ENCODE measurements around the gene CAT.
"Not testable (repeated sequence)": the region's sequence is repeated elsewhere in the genome, so short reads cannot be mapped to it uniquely, and the experiment has no call there.

Gene CAT

GRCh38 chr11:34438529-34439507, at the start of gene CAT:
Gene CAT (plus strand): TSS chr11:34438934. CDS start chr11:34439014, 80 bp downstream.
- peak; percentile 96 to 98 for DNase-seq

DNA sequence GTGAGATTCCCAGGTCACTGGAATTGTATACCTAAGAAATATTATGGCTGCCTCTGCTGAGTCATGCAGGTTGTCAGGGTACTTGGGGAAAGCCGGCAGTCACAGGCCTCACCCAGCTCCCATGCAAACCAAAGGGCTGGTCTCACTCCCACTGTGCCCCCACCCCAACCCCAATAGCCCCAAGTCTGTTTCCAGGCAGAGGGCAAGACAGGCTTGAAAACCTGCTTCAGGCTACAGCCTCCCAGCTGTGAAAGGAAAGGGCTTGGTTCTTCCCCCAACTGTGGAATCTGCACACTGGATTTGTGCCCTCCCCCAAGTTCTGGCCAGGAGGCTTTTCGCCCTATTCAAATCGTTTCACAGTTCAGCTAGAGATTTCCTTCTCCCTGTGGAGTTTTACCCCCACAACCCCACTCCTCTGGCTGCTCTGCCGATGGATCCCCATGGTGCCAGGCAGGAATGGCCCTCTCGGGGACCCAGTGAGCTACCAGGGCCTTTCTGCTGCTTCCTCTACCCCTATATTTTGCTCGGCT, 43.9 kb upstream of the CAT start:
- no peak for DNase-seq

GRCh38 chr11:34395916-34396550, 42.7 kb upstream of the CAT start:
- no peak for DNase-seq

GRCh38 chr11:34397120-34397519, 41.6 kb upstream of the CAT start:
- no peak for DNase-seq

- DNase-seq = no peak
Observed at GRCh38 chr11:34397811-34398210, 40.9 kb upstream of the CAT start.

GRCh38 chr11:34403431-34403830, 35.3 kb upstream of the CAT start:
- no peak for DNase-seq

- no peak for DNase-seq
Observed at GRCh38 chr11:34404280-34404679, 34.5 kb upstream of the CAT start.

- DNase-seq = no peak
Observed at GRCh38 chr11:34405079-34405858, 33.5 kb upstream of the CAT start.

- no peak for DNase-seq
Observed at GRCh38 chr11:34406413-34406812, 32.3 kb upstream of the CAT start.

DNA sequence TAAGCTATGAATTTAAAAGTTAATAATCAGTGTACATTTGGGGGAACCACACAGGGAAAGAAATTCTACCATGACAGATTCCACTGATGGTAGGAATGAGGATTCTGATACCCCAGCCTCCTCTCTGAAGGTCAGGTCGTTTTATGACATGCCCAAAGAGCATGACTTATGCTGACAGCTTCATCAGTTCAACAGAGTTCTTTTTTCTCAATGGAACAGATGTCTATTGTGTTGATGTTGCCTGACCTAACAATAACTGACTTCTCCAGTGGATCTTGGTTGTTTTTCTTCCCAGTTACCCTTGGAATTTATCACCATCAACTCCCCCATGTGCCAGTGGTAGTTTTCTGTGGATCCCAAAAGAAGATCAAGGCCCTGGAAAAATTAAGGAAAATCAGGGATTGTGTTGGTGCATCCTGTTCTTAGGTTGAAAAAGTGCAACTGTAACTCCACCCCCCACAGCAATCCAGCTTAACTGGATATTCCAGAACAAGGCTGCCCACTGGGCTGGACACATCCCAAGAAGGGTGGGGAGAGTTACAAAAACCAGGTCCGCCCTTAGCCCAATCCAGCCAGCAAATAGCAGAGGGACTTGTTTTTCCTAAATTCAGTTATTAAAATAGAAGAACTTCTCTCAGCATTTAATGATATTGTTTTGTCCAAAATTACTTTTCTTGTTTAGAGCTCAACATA, 31.5 kb upstream of the CAT start:
- DNase-seq = no peak

DNA sequence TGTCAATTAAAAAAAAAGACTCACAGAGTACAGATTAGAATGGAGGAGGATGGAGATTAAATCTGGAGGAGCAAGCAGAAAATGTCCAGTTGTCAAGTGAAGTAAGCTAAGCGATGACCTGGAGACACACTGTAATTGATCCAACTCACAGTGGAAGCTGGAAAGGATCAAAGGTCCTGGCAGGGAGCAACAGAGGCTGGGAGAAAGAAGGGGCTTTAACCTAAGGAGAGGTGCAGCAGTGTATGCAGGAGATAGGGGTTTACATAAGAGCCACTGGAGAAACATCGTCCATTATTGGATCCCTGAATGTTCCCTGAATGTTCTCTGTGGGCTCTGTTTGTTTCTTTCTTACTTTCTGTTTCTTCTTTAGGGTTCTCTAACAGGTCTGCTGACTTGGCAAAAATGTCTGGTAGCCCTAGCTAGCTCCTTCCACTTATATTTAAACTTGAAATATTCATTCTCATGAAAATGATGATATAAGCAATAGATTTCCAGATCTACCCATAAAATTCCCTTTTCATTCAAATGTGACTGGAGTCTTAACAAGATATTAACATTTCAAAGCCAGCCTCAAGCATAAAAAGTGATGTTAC, 30.1 kb upstream of the CAT start:
- no peak for DNase-seq

DNA sequence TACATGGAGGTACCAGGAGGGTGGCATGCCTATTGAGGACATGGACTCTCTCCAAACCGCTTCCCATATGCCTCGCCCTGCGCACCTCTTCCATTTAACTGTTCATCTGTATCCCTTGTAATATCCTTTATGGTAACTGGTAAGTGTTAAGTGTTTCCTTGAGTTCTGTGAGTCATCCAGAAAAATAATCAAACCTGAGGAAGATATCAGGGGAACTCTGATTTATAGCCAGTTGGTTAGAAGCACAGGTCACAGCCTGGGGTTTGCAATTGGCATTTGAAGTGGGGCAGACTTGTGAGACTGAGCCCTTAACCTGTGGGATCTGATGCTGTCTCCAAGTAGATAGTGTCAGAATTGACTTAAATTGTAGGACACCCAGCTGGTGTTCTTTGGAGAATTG, 27.6 kb upstream of the CAT start:
- DNase-seq = no peak

GRCh38 chr11:34411791-34412190, 26.9 kb upstream of the CAT start:
- DNase-seq = no peak

DNA sequence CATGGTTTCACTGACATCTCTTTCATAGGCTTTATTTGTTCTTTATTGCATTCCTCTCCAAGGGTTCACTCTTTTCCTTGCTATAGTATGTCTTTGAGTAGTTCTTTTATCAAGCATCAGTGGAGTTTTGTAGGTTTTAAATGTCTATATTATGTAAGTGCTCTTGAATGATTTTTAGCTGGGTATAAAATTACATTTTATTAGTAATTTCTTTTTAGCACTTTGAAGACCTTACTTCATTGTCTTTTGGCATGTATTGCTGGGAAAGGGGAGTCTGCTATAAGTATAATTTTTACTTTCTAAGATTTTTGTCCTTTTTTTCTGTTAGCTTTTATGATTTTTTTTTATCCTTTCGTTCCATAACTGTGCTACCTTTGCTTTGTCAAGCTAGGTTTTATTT, 25.5 kb upstream of the CAT start:
- DNase-seq = no peak

- no peak for DNase-seq
Observed at GRCh38 chr11:34415538-34415937, 23.2 kb upstream of the CAT start.

DNA sequence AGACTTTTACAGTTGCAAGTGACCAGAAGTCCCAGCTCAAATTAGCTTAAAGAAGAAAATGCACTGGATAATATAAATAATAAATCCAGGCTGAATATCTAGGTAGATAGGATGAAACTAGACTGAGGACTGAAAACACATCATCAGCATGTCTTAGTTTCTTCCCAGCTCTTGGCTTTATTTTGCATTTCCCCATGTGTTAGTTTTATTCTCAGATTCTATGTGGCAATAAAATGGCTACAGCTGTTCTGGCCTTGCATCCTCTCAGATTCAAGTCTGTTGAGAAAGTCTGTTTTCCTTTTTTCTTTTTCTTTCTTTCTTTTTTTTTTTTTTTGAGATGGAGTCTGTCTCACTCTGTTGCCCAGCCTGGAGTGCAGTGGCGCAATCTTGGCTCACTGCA, 22.6 kb upstream of the CAT start:
- no peak for DNase-seq

DNA sequence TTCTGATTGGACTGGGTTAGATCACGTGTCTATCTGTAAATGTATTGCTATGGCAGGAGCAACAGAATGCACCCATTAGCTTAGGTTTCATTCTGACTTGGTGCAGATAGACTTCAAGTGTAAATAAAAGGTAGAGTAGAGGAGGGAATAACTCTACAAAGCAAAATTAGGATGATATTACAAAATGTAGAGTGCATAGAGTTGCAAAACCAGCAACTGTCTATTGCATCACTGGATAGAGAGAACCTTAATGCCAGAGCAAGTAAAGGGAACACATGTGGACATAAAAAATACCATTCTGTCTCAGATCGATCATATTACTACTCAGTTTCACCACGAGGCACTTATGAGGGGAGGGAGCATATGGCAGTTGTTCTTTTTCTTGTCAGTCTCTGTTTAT, 22.0 kb upstream of the CAT start:
- DNase-seq = no peak

DNA sequence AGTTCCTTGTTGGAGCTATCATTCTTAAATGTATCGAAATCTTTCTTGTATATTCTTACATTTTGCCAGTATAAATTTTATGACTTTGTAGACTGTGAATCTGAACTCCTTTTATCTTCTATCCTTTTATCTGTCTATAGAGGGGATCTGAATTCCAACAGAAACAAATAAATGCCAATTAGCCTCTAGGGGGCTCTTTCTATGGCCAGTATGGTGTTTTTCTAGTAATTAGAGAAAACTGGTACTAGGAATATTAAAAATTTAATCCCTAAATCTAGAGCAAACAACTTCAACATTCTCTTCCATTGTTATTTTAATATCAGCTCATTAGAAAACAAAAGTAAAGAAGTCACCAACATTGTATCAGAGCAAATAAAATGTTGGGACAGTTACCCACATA, 21.5 kb upstream of the CAT start:
- DNase-seq = no peak

- DNase-seq = no peak
Observed at GRCh38 chr11:34419158-34419557, 19.6 kb upstream of the CAT start.

GRCh38 chr11:34423300-34423699, 15.4 kb upstream of the CAT start:
- DNase-seq = no peak

DNA sequence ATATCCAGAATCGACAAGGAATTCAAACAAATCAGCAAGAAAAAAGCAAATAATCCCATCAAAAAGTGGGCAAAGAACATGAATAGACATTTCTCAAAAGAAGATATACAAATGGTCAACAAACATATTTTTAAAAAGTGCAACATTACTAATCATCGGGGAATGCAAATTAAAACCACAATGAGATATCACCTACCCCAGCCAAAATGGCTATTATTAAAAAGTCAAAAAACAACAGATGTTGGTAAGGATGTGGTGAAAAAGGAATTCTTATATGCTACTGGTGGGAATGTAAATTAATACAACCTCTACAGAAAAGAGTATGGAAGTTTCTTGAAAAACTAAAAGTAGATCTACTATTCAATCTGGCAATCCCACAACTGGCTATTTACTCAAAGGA, 13.9 kb upstream of the CAT start:
- DNase-seq = not testable (repeated sequence)

DNA sequence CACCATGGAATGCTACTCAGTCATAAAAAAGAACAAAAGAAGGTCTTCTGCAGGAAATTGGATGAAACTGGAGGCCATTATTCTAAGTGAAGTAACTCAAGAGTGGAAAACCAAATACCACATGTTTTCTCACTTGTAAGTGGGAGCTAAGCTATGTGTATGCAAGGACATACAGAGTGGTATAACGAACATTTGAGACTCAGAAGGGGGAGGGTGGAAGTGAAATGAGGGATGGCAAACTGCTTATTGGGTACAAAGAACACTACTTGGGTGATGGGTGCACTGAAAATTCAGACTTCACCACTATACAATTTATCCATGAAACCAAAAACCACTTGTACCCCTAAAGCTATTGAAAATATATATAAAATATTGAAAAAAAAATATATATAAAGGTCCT, 13.4 kb upstream of the CAT start:
- peak in 1 of 2 experiments; percentile 25 for DNase-seq

All from Kasumi-1 (cell line).